GM19023 (cell line): ENCODE data around the gene SLIT3.
"Not testable (repeated sequence)": the region's sequence is repeated elsewhere in the genome, so short reads cannot be mapped to it uniquely, and the experiment has no call there.

ENCODE experiments used
- ATAC-seq: cut with Tn5 transposase; IDR thresholded peaks from one replicate; pipeline ENCODE4 v1.9.1; 2021; ENCODE audit warnings: mild to moderate bottlenecking, moderate library complexity; ENCODE audit not compliant: unreplicated experiment

SLIT3 gene

GRCh38 chr5:169223595-169223953 lies 77.4 kb downstream of the SLIT3 start:
- ATAC-seq, result no peak

GRCh38 chr5:169222934-169223594 lies 77.9 kb downstream of the SLIT3 start:
- ATAC-seq, result no peak

GRCh38 chr5:169221519-169221918 lies 79.4 kb downstream of the SLIT3 start:
- ATAC-seq, result no peak

- ATAC-seq, result no peak
Observed at GRCh38 chr5:169219961-169220360, 81.0 kb downstream of the SLIT3 start.

GRCh38 chr5:169219351-169219750 lies 81.6 kb downstream of the SLIT3 start:
- ATAC-seq, result no peak

GRCh38 chr5:169218861-169219260 lies 82.1 kb downstream of the SLIT3 start:
- no peak for ATAC-seq

- no peak for ATAC-seq
Observed at GRCh38 chr5:169218176-169218575, 82.8 kb downstream of the SLIT3 start.

GRCh38 chr5:169216866-169217265 lies 84.1 kb downstream of the SLIT3 start:
- no peak for ATAC-seq

GRCh38 chr5:169213479-169213878 lies 87.5 kb downstream of the SLIT3 start:
- ATAC-seq, result no peak

- not testable (repeated sequence) for ATAC-seq
Observed at GRCh38 chr5:169211761-169212160, 89.2 kb downstream of the SLIT3 start.

- ATAC-seq, result no peak
Observed at GRCh38 chr5:169204788-169205400, 96.0 kb downstream of the SLIT3 start.

- no peak for ATAC-seq
Observed at GRCh38 chr5:169202969-169203368, 98.0 kb downstream of the SLIT3 start.

- ATAC-seq, result no peak
Observed at GRCh38 chr5:169201597-169201996, 99.3 kb downstream of the SLIT3 start.

- no peak for ATAC-seq
Observed at GRCh38 chr5:169200125-169200778, 100.7 kb downstream of the SLIT3 start.

GRCh38 chr5:169197343-169197742 lies 103.6 kb downstream of the SLIT3 start:
- no peak for ATAC-seq

- ATAC-seq, result no peak
Observed at GRCh38 chr5:169196059-169196458, 104.9 kb downstream of the SLIT3 start.

GRCh38 chr5:169195601-169196000 lies 105.3 kb downstream of the SLIT3 start:
- no peak for ATAC-seq

- no peak for ATAC-seq
Observed at GRCh38 chr5:169192536-169192935, 108.4 kb downstream of the SLIT3 start.

GRCh38 chr5:169190849-169191248 lies 110.1 kb downstream of the SLIT3 start:
- no peak for ATAC-seq

- ATAC-seq, result no peak
Observed at GRCh38 chr5:169185626-169186025, 115.3 kb downstream of the SLIT3 start.

GRCh38 chr5:169183576-169183975 lies 117.4 kb downstream of the SLIT3 start:
- ATAC-seq, result no peak

GRCh38 chr5:169182797-169183196 lies 118.1 kb downstream of the SLIT3 start:
- no peak for ATAC-seq
